HG03045 (cell line): ENCODE data around the gene VSTM4.

Source experiments
- ATAC-seq: cut with Tn5 transposase; IDR thresholded peaks from one replicate; pipeline ENCODE4 v1.9.1; 2021; ENCODE audit warnings: mild to moderate bottlenecking, moderate library complexity; ENCODE audit not compliant: unreplicated experiment

The VSTM4 gene

GRCh38 chr10:49011756-49012155 is 103.6 kb downstream of the VSTM4 start:
- no peak for ATAC-seq

DNA sequence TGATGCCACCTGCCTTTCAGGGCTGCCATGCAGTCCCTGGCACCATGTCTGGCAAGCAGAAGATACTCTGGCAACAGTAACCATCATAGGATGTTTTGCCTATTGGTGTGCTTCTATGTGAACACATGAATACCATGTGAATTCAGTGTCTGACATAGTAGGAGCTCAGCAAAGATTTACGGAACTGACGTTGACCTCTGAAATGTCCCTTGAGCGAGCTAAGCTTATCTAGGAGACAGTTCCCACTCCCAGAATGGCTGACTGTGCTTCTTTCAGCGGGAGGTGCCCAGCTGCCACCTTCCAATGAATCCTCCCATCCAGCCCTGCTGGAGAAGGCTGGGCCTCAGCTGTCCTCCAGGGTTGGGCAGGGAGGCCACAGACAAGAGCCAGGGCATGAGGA is 104.5 kb downstream of the VSTM4 start:
- ATAC-seq: no peak

DNA sequence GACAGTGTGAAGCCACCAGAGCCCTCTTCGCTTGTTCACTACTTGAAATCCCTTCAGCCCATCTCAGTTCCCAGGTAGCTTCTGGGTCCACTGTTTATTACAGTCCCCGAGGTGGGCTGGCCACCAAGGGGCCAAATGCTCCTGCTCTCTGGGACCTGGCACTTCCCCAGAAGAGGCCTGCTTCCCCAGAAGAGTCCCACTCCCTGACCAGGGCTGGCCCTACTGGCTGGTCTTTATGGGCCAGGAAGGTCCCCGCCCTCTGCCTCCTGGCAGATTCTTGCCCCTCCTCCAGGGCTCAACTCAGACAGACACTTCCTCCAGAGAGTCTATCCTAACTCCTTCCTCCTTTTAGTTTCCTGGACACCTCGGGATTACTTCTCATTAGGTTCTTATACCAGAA is 105.0 kb downstream of the VSTM4 start:
- ATAC-seq: no peak

DNA sequence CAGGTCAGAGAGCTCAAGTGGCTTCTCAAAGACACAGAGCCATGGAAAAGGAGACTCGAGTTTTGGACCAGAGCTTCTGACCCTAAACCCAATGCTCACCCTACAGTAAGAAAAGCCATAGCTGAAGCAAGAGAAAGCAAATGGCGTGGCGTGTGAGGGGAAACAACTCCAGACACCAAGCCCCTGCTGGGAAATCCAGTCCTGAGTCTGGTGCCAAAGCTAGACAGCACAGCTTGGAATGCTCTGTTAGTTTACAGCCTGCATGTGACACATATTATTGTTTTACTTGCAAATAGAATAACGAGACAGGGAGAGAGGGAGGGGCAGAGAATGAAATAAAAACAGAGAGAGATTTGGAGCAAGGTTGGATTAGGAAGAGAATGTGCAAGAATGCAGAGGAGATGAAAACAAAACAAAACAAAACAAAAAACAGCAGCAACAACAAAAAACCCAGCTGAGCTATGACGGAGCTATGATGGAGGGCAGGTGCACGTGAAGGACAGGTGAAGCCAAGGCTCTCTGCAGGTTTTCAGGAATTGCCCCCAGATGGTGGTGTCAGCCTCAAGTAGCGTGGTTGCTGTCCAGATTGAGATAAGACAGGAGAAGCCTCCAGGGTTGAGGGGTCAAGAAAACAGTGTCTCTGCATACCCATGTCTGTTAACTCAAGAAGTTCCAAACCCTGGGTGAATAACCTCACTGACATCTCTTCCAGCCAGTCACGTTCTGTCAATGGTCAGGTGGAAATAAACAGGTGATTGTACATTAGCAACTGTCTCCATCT is 105.9 kb downstream of the VSTM4 start:
- ATAC-seq: no peak

- no peak for ATAC-seq
Measured at GRCh38 chr10:49008505-49009198, 106.7 kb downstream of the VSTM4 start.

- ATAC-seq: no peak
Measured at GRCh38 chr10:49008091-49008490, 107.2 kb downstream of the VSTM4 start.

DNA sequence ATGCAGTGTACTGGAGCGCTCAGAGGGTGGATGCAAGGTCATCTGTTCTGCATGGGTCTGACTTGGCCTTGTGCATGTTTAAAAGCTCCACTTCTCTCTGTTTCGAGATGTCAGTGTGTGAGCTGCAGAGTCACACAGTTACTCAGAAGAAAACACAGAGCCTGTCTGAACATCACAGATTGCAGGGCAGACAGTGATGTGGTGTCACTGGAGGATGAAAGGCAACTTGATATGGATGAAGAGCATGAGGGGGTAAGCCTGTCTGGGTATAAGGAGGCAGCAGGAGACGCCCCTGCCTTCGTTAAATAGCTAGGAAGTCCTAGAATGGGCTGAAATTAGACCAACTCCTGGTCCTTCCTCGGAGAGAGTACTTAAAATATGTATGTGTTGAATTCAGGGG is 108.2 kb downstream of the VSTM4 start:
- ATAC-seq: no peak

- no peak for ATAC-seq
Measured at GRCh38 chr10:49005270-49005669, 110.1 kb downstream of the VSTM4 start.

DNA sequence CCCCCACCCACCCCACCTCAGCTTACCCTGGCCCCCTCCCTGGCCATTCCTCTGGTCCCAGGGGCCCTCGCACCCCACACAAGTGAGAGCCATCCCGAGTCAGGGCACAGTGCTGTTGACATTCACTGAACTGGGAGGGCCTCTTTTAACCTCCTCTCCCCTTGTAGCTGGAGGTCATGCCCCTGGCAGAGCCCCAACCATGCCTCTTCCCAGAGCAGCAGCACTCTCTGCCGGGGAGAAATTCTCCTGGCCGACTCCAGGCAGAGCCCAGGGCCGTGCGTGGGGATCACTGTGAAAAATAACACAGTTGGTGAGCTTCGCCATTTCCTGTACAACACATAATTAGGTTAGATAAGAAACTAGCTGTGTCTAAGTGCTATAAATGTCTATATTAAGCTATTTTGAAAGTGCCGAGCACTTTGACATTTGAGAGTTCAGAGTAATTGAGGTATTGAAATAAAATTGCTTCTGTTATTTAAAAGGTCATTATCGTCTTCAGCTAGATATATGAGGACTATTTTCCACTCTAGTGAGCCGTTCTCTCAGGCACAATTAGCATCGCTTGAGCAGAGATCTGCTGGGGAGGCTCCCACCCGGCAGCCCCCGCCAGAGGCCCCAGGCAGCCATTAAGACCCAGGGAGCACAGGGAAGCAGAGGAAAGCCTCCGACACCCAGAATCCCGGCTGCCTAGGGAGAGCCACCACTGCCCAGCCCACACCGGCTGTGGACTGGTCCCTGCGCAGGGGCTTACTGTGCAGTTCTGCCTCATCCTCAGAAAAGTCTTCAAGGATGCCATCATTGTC is 113.3 kb downstream of the VSTM4 start:
- ATAC-seq: no peak

- no peak for ATAC-seq
Measured at GRCh38 chr10:49001402-49001801, 113.9 kb downstream of the VSTM4 start.

- ATAC-seq: no peak
Measured at GRCh38 chr10:49000437-49001398, 114.6 kb downstream of the VSTM4 start.

DNA sequence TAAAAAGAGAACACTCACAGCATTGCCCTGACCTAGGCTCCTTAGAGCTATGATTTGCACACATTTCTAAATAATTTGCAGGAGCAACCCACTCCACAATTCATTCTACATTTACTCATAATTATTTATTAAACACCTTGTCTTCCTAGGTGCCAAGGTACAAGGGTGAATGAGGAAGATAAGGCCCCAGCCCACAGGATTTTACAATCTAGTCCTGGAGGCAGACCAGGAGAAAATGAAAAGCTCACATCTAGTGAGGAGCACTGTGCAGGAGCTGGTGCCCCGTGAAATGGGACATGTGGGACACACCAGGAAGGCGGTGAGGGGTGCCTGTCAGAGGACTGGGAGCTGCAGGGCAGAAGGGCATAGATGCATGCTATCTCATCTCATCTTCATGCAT is 116.0 kb downstream of the VSTM4 start:
- ATAC-seq: no peak

GRCh38 chr10:48996329-48996728 is 119.0 kb downstream of the VSTM4 start:
- no peak for ATAC-seq

DNA sequence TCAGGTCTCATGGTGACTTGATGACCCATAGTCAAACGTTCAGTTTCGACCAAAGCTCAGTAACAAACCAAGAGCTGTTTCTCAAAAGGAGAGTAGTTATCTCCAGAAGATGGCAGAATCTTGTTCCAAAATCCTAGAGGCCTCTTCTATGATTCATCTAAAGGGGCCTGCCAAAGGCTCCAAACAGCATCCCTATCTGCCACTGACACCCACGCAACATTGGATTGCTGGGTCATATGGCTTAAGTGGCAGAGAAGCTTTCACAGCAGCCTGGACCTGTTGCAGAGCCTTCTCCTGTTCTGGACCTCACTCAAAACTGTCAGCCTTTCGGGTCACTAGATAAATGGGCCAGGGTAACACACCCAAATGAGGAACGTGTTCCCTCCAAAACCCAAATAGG is 121.7 kb downstream of the VSTM4 start:
- ATAC-seq: no peak

DNA sequence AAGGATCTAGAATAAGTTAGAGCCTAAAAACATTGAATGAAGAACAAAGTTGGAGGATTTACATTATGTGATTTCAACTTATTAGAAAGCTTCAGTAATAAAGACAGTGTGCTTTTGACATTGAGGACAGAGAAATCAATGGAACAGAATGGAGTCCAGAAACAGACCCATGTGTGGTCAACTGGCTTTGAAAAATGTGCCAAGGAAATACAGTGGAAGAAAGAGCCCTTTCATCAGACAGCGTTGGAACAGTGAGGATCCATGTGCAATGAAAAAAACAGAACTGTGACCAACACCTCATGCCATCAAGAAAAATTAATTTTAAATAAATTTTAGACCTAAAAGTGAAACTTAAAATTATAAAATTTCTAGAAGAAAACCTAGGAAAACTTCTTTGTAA is 125.1 kb downstream of the VSTM4 start:
- no peak for ATAC-seq

- ATAC-seq: no peak
Measured at GRCh38 chr10:48985621-48986158, 129.6 kb downstream of the VSTM4 start.

DNA sequence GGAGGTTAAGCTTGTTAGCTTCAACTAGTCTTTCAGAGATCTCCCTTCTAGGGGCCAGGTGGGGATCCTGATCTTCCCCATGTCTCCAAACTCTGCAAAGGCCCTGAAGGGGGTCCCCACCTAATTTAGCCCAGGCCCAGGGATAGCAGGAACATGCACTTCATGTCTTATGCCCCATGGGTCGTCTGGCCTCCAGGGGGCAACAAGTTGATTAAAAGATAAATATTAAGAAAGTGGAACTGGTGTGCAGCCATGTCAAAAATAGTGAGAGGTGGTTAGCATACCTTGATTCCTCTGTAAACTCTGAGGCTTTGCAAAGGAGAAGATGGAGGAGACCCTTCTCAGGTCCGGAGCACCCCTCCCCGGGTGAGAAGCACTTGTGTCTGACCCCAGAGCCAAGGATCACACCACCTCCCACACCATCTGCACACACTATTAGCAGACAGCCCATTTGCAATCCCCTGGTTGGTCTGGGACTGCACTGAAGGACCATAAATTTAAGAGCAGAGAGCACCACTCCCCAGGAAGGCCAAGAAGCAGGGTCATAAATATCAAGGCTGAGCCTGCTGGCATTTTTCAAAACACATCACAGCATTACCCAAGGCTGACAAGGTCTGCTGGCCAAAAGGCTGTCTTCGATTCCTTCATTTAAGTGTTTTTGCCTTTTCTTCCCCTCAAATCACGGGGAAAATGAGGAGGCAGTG is 131.5 kb downstream of the VSTM4 start:
- no peak for ATAC-seq

DNA sequence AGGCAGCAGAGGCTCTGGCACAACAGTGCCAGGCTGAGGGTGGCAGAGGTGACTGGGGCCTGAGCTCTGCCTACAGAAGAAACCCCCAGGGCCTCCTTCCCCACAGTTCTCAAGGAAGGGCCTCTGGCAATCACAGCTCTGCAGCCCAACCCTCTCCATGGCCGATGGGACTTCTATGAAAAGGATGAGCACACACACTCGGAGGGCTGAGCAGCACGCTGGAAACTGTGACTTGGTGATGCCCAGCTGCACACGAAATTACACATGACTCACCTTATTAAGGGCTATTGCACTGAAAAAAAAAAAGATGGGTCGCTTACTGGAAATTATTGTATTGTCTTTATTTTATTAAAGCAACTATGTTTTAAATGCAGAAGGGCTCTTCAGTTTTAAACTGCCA is 132.7 kb downstream of the VSTM4 start:
- ATAC-seq: no peak

- ATAC-seq: no peak
Measured at GRCh38 chr10:48981310-48981907, 133.9 kb downstream of the VSTM4 start.
